GM18873 (cell line): ENCODE results near the gene FEN1.

Source experiments
- ATAC-seq: cut with Tn5 transposase; IDR thresholded peaks from one replicate; pipeline ENCODE4 v1.9.1; 2021; ENCODE audit warnings: mild to moderate bottlenecking, moderate library complexity, moderate number of reproducible peaks; ENCODE audit not compliant: unreplicated experiment, low FRiP score

Gene FEN1

DNA sequence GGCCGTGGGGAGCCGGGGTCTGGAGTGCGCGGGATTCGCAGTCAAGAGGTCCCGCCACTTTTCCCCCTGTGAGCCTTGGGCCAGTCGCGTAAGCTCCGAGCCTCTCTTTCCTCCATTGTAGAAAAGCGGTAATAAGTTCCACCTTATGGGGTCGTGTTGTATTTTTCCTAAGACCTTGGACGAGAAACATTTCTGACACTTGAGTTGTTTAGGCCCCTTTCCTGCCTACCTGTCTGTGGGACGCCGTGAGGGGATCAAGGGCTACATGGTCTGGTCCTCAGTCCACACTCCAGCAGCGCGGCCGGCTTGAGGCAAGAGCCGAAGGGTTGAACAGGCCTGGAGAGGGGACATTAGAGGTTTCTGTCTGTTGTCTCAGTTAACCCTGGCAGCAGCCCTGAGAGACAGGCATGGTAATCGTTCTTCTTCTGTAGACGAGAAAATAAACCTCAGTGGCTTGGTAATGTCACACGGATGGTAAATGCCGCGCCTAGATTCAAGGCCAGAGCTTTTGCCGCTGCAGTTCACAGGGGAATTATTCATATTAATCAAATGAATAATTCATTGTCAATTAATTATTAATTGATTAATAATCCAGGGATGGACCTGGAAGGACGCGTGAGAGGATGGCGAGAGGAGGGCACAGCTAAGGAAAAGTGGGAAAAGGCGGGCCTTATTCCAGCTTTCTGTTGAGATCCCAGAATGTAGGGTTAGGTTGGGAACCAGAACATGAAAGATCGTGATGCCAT, 545 bp downstream of the FEN1 start:
- no peak for ATAC-seq

DNA sequence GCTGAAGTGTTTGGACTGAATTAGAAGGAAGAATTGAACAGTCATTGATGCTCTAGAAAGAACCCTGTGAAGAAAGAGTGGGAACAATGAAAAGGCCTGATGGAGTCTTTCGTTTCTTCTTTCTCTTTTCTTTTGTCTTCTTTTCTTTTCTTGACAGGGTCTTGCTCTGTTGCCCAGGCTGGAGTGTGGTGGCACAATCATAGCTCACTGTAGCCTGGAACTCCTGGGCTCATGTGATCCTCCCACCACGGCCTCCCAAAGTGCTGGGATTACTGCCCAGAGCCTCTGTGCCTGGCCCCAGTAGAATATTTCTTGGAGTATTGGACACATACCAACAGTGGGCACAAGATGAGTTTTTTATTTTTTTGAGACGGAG, 1.1 kb downstream of the FEN1 start:
- ATAC-seq = no peak

DNA sequence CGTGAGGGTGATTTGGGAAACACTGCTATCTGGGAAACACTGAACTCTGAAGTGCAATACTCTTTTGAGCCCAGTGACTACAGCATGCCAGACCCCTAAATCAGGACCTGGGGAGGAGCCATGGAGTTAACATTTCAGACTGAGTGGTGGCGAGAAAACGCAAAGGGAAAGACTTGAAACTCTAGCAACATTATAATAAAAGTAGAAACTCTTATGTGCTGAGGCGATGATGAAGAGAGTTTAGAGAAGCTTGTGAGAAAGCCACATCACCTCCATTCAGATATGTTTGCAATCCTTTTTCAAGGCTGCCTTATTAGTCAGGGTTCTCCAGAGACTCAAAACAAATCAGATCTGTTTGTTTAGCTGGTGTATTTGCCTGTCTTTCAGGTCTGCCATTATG, 1.9 kb downstream of the FEN1 start:
- ATAC-seq = no peak

DNA sequence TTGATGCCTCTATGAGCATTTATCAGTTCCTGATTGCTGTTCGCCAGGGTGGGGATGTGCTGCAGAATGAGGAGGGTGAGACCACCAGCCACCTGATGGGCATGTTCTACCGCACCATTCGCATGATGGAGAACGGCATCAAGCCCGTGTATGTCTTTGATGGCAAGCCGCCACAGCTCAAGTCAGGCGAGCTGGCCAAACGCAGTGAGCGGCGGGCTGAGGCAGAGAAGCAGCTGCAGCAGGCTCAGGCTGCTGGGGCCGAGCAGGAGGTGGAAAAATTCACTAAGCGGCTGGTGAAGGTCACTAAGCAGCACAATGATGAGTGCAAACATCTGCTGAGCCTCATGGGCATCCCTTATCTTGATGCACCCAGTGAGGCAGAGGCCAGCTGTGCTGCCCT, 2.7 kb downstream of the FEN1 start:
- ATAC-seq = no peak

DNA sequence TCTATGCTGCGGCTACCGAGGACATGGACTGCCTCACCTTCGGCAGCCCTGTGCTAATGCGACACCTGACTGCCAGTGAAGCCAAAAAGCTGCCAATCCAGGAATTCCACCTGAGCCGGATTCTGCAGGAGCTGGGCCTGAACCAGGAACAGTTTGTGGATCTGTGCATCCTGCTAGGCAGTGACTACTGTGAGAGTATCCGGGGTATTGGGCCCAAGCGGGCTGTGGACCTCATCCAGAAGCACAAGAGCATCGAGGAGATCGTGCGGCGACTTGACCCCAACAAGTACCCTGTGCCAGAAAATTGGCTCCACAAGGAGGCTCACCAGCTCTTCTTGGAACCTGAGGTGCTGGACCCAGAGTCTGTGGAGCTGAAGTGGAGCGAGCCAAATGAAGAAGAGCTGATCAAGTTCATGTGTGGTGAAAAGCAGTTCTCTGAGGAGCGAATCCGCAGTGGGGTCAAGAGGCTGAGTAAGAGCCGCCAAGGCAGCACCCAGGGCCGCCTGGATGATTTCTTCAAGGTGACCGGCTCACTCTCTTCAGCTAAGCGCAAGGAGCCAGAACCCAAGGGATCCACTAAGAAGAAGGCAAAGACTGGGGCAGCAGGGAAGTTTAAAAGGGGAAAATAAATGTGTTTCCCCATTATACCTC, 3.3 kb downstream of the FEN1 start:
- ATAC-seq = no peak

DNA sequence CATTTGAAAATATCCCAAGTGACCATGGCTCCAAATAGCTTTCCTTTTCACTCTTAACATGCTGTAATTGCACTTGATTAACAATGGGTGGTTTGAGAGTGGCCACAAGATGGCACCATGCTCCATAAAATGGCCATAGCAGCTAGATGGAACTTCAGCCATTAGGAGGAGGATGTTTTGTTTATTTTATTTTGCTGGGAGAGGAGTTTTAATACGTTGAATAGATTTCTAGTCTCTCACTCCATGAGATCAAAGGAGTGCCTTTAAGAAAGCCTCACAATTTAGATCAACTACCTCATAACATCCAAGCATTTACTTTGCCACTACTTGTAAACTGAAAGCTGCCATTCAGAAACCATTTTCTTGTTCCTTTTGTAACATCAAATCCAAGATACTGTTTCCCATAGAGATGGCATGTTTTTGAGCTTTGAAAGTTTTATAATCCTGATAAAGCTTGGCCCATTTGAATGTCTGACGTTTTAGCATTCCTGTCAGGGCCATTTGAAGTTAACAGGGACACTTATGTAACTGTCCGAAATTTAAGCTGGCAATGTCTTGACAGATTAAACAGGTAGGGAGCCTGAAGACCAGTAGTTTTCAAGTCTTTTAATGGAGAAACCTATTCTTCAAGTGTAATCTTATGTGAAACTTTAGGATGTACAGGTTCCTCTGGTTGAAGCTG, 4.7 kb downstream of the FEN1 start:
- no peak for ATAC-seq

DNA sequence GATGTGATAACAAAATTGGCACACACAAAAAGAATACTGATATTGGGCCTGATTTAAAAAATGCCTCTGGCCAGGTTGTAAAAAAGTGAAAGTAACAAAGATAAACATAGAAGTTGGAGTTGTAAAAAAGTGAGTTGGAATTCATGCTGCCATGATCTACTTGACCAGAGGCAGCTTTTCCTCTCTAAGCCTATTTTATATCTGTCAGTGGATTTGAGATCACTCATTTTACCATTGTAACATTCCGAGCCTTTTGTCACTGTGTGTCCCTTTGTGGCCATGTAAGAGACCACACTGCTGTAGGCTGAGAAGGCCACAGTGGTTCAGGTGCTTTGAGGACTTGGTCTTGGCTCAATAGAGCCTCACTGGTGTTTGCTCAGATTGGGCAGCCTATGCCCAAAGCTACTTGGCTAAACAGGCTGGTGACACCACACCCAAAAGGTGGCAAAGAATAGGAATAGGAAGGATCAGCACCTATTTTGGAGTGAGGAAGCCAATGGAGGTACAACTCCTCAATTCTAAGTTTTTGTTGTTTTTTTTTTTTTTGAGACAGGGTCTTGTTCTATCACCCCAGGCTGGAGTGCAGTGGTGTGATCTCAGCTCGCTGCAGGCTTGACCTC, 7.1 kb downstream of the FEN1 start:
- ATAC-seq = no peak

DNA sequence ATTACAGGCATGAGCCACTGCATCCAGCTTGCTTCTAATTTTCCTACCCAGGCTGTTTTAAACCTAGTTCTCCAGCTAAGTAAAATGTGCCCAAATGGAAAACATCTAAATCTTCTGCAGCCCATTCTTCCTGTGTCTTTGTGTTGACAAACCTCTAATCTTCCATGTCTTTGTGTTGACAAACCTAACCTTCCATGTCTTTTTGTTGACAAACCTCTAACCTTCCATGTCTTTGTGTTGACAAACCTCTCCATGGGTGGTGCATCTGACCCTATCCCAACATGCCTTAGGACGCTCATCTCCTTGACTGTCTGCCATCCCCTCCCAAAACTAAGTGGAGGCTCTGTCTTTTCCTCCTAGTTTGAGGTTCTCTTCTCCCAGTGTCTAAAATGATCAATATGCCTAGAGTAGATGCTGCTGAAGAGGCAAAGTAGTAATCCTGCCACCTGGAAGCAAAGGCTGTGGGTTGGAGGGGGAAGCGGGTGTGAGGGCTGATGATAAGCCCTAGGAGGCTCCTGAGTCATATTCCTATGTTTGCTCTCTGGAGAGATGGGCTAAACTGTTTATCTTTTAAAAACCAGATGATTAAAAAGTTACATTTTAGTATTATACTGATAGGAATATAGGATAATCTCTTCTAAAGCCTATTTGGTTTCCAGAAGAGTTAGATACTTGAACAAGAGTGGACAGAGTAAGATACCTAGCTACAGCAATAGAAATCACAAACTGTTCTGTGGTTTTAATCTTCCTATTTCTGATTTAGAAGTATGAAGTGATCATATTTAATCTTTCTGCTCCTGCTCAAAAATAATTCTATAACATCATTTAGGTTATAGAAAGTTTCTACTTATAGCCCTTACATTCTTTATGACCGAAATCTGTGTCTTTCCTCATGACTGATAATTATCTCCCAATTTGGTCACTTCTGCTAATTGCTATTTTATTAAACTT, 7.9 kb downstream of the FEN1 start:
- ATAC-seq = no peak

DNA sequence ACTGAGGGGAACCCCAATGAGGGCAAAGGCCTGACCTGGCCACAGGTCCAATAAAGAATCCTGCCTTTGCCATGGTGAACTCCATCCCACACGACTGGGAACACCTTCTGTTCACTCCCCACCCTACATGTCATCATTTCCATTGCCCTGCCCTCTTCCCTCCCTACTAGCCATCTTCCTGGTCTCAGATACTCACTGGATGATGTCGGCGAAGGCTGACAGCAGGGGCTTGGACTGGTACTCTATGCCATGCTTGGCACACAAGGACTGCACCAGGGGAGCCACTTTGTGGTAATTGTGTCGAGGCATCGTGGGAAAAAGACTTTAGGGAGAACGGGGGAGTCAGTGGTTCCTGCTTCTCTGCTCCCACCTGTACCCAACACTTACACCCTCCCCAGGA, 9.9 kb downstream of the FEN1 start:
- ATAC-seq = no peak

DNA sequence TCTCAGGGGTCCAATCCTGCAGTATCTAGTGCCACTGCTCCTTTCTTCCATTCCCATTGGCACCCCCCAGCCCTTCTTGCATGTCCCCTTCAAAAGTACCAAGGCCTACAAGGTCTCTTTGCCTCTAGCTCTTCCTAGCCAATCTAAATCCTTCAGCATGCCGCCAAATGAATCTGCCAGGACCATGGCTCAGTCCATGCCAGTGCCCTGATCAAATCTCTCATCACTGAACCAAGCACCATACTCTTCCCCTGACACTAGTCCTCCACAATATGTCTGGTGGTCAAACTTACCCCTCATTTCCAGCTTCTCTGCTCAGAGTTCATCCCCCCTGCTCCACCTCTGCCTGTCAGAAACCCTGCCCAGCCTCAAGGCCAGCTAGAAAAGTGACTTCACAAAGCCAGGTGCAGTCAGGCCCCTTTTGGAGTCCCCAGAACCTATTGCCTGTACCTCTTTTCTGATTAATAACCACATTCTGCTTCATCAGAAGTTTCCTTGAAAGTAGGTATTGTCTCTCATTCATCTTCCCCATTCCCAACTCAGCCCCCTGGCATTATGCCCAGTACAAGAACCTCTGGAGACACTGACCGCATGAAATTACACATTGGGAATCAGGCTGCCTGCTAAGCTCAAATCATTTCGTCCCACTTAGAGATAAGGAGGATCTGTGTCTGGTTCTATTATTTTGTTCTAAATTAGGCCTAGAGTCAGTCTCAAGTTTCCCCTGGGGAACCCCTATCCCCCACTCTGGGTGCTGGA, 11.4 kb downstream of the FEN1 start:
- no peak for ATAC-seq

DNA sequence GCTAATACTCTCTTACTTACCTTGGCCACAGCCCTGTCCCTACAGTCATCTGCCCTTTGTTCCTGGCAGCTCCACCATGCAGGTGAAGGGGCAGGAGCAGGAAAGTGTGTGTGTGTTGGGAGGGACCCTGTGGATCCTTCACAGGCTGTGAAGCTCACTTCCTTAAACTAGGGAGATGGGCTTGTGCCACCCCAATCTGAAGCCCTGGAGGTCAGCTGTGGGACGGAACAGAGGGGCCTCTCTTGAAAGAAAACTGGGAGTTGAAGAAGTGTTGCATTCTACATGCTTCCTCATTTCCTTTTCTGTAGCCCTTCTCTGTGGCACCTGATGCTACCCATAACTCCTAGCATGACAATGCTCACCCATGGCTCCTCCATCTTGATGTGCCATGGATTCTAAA, 12.4 kb downstream of the FEN1 start:
- ATAC-seq = no peak

DNA sequence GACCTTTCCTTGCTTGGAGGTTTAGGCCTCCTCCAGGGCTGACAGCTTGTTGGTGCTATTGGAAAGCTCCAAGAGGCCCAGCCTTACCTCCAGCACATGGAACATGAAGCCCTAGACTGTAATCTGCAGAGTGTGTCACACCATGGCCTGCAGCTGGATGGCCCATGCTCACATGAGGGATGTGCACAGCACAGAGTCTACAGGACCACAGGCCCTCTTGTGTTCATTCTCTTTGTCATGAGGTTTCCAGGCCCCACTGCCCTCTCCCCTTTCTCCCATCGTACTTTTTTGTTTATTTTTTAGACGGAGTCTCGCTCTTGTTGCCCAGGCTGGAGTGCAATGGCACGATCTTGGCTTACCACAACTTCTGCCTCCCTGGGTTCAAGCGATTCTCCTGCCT, 14.1 kb downstream of the FEN1 start:
- no peak for ATAC-seq

DNA sequence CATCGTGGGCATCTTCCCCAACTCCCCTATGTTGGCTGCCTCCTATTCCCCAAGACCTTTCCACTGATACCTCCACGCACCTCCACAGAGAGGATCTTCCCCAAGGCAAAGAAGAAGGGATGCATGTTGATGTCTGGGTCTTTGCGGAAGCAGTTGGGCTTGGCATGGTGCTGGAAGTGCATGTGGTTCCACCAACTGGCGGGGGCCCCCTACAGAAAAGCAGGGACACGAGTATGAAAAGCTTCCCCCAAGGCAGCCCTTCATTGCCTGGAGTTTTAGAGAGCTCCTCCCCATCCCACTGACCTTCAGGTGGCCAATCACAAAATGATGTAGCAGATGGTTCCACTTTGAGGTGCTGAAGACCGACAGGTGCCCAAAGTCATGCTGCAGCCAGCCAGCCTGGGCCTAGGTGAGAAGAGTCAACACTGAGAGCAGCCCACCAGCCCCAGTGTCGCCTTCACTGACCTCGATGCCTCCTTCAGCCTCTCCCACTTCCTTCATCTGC, 18.0 kb downstream of the FEN1 start:
- no peak for ATAC-seq

DNA sequence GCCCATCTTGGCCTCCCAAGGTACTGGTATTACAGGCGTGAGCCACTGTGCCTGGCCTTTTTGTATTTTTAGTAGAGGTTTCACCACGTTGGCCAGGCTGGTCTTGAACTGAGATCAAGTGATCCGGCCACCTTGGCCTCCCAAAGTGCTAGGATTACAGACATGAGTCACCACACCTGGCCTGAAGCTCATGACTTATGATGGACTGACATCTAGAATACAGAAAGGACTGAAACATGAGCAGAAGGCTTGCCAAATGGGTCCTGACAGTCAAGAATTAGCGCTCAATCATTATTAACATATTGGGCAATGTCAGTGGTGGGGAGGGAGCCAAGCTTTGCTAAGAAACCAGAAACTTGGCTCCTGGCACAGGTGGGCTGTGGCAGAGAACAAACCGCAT, 19.1 kb downstream of the FEN1 start:
- no peak for ATAC-seq

DNA sequence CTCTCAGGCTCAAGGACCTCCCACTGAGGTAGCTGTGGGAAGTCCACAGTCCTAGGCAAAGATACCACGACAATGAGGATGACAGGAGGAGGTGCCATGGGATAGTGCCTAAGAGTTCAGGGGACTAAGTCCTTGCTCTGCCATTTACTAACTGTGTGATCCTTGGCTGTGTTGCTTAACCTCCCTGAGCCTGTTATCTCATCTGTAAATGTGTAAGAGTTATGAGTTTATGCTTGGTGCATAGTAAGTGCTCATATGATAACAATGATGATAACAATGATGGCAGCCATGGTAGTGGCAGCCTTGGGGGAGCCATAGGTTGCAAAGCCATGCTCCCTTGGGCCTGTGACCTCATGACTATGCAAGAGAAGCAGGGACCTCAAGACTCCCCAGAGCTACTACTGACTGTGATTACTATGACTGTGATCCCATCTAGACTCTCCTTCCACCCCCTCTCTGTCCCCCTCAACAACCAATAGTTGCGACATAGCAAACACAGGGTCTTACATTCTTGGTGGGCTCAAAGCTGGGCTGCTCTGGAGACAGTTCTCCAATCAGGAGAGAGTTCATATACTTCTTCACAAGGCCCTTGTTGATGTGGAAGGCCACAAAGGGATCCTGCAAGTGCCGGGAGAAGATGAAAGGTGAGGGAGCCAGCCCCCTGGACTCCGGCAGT, 20.2 kb downstream of the FEN1 start:
- no peak for ATAC-seq

DNA sequence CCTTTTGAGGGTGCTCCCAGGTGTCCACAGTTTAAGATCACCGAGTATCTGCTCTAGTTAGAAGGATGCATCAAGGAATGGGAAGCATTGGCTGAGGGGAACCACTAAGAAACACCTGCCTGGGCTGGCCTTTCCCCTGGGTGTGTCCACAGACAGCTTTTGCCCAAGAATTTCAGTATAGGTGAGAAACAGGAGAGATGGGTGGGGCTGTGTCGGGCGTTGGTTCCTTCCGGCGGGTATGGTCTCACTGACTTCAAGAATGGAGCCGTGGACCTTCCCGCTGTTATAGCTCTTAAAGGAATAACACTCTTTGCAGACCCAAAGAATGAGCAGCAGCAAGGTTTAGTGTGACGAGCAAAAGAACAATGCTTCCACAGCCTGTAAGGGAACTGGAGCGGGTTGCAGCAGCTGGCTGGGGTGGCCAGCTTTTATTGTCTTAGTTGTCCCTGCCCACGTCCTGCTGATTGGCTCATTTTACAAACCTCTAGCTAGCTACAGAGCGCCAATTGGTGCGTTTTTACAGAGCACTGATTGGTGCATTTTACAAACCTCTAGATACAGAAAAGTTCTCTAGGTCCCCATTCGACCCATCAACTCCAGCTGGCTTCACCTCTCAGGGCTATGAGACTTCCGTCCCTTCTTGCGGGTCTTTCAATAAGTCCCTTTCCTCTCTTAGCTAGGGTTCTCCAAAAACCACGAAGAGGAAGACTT, 21.7 kb downstream of the FEN1 start:
- ATAC-seq = no peak

DNA sequence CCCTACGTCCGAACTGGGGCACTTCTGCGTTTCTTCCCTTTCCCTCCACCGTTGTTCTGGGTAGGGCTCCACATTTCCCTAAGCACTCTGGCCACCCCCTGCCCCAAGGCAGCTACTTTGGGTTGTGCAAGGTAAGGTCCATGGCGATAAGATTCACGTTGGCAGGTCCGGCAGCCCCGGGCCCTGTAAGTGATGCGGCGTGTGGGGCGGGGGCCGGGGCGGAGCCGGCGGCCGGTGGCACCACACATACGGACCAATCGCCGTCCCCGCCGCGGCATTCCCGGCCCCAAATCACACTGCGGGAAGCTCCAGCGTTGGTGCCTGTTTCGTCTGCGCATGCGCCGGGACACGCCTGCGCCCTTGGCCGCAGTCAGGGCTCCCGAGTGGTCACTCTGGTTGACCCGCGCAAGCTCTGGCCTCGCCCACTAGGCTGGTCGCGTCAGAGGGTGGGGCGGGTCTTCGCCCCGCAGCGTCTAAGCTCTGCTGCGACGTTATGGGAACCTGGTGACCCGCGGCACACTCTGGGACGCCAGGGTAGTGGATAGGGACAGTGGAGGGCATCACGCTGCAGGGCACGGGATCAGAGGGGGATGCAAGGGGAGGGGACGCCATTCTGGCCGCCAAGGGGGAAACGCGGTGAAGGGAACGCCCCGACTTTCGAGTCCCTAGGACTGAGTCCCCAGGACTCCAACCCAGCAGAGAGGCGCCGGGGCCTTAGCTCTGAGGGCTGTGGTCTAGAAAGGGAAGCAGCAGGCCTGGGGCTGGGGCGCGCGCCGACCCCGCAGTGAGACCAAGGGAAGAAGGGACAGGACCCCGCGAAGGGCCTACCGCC, 22.5 kb downstream of the FEN1 start:
- ATAC-seq = no peak
